HG03175 (cell line): Measurements from ENCODE around the gene NANOS2.
"Not testable (repeated sequence)": the region's sequence is repeated elsewhere in the genome, so short reads cannot be mapped to it uniquely, and the experiment has no call there.

Source experiments
- ATAC-seq: cut with Tn5 transposase; IDR thresholded peaks from one replicate; pipeline ENCODE4 v1.9.1; 2021; ENCODE audit warnings: mild to moderate bottlenecking, moderate library complexity; ENCODE audit not compliant: unreplicated experiment

Gene NANOS2

GRCh38 chr19:45897261-45897812 is 17.2 kb downstream of the NANOS2 start:
- ATAC-seq: no peak

GRCh38 chr19:45895983-45896599 is 18.5 kb downstream of the NANOS2 start:
- not testable (repeated sequence) for ATAC-seq

GRCh38 chr19:45895519-45895972 is 19.0 kb downstream of the NANOS2 start:
- no peak for ATAC-seq

- no peak for ATAC-seq
These were observed 23.7 kb downstream of the NANOS2 start for GRCh38 chr19:45890877-45891276.

GRCh38 chr19:45889210-45889885 is 25.2 kb downstream of the NANOS2 start:
- no peak for ATAC-seq

GRCh38 chr19:45887200-45887710 is 27.3 kb downstream of the NANOS2 start:
- ATAC-seq: no peak

GRCh38 chr19:45886427-45887199 is 28.0 kb downstream of the NANOS2 start:
- peak; percentile 50 for ATAC-seq

- peak; percentile 47 for ATAC-seq
These were observed 28.8 kb downstream of the NANOS2 start, which contains the start of gene IRF2BP1 for GRCh38 chr19:45885556-45886426. TSS of gene IRF2BP1 (minus strand) at chr19:45886141. CDS start at chr19:45885774, 367 bp downstream.

- no peak for ATAC-seq
These were observed 29.7 kb downstream of the NANOS2 start for GRCh38 chr19:45884682-45885555.

- no peak for ATAC-seq
These were observed 30.5 kb downstream of the NANOS2 start for GRCh38 chr19:45883881-45884681.

- no peak for ATAC-seq
These were observed 31.0 kb downstream of the NANOS2 start for GRCh38 chr19:45883586-45883880.

- ATAC-seq: no peak
These were observed 31.7 kb downstream of the NANOS2 start for GRCh38 chr19:45882652-45883585.

- no peak for ATAC-seq
These were observed 32.6 kb downstream of the NANOS2 start for GRCh38 chr19:45881909-45882528.

- ATAC-seq: no peak
These were observed 33.3 kb downstream of the NANOS2 start for GRCh38 chr19:45881082-45881908.

GRCh38 chr19:45879971-45880370 is 34.6 kb downstream of the NANOS2 start:
- ATAC-seq: no peak

- ATAC-seq: no peak
These were observed 35.5 kb downstream of the NANOS2 start for GRCh38 chr19:45879055-45879454.
